Motor neuron (in vitro differentiated cells): ENCODE results near the gene USP5. TPM values are rescaled to one million over a fixed set of nuclear protein-coding genes. Genes with fewer than 3 reads are reported as not detected.

ENCODE experiments used
- ATAC-seq, 8 experiments: fragments of 200-7000 bp; cut with Tn5 transposase; replicated peaks in 6 of 8; 2 replicates each; pipeline ENCODE4 v1.8.0; 2021; ENCODE audit warnings: mild to moderate bottlenecking in 8 of 8, moderate library complexity in 8 of 8
- H3K27ac ChIP-seq, 2 donors: fragments of 250-450 bp; sonication (Bioruptor Pico); 2 replicates each; pipeline ENCODE4 v1.9.0; 2021; ENCODE audit warnings: antibody characterized with exemption in 2 of 2, mild to moderate bottlenecking in 2 of 2, moderate library complexity in 1 of 2
- H3K4me1 ChIP-seq, 2 donors: fragments of 250-450 bp; sonication (Bioruptor Pico); replicated peaks in 1 of 2; 2 replicates each; pipeline ENCODE4 v1.6.1; 2021; ENCODE audit warnings: antibody characterized with exemption in 2 of 2, mild to moderate bottlenecking in 2 of 2, moderate library complexity in 1 of 2
- H3K4me3 ChIP-seq, 5 donors: fragments of 250-450 bp; sonication (Bioruptor Pico); 2 replicates each; pipeline ENCODE4 v1.9.0; 2021; ENCODE audit warnings: antibody characterized with exemption in 5 of 5, mild to moderate bottlenecking in 5 of 5, moderate library complexity in 4 of 5
- WGBS, 10 experiments: fragments of 450-650 bp; shearing (Covaris generic); methylation state at CpG; one replicate each; pipeline ENCODE4 v1.0.0; 2022; 5-methylcytosine and 5-hydroxymethylcytosine counted together
- in situ Hi-C, 9 experiments: fragments of 400-800 bp; cut with MboI; loops; one replicate each; pipeline ENCODE4 v1.15.0; 2021; ENCODE audit warnings: low sequenced_read_pairs in 9 of 9, low pct_unique_long_range_greater_than_20kb in 2 of 9; ENCODE audit not compliant: unreplicated experiment in 9 of 9
- total RNA-seq, 8 experiments: library from RNA; unstranded; fragments of 300-600 nt; gene quantifications; 2 replicates each; pipeline versions ENCODE4 v1.2.3 to v1.2.4, GENCODE V29; 2022

USP5 gene
- total RNA-seq, 8 experiments from 2014 or later, result 52.3 to 122 (median 75.2) TPM

- in situ Hi-C loops, result loop anchor here in 1 of 9 experiments (25.0 kb wide), 1 partner anchor 91 kb away; no protein-coding TSS in a partner anchor
- peak; percentile 4 to 34 (median 14) for ATAC-seq
- Histone ChIP-seq H3K4me3 (peak within 1 kb of the TSS; percentile 76 to 99 (median 91)), H3K4me1 (peaks cover 31 to 46% of the 10 kb centered on the region in 2 donors), H3K27ac (peak within 1 kb of the TSS; percentile 89 to 95)
- WGBS, 10 experiments, result 0% methylated on average over 1 to 9 of the region's 60 CpGs; no CpG with 5 or more reads in 8 of the 10 experiments
Measured at GRCh38 chr12:6827982-6828780, 23.8 kb upstream of the USP5 start, which contains the start of gene P3H3. TSS of gene P3H3 (plus strand) at chr12:6828407. CDS start at chr12:6828441, 34 bp downstream.

GRCh38 chr12:6828781-6829535 lies 23.0 kb upstream of the USP5 start:
- peaks cover 27 to 38% of the 10 kb centered on the region in 2 donors for H3K4me1 ChIP-seq

GRCh38 chr12:6829536-6830220 lies 22.3 kb upstream of the USP5 start:
- in situ Hi-C loops, result loop anchor here in 1 of 9 experiments (25.0 kb wide), 1 partner anchor 92 kb away; no protein-coding TSS in a partner anchor
- 0 to 100% (median 14%) methylated on average over 1 to 6 of the region's 19 CpGs; no CpG with 5 or more reads in 7 of the 10 experiments for WGBS, 10 experiments
- ATAC-seq, result peak; percentile 12 to 40 (median 27)
- Histone ChIP-seq H3K4me1 (peaks cover 26 to 31% of the 10 kb centered on the region in 2 donors), H3K4me3 (peak overlapping the region; percentile 76 to 99 (median 91)), H3K27ac (peak overlapping the region; percentile 89 to 95)

More at GRCh38 chr12:6828781-6829535, 23.0 kb upstream of the USP5 start:
- peak overlapping the region; percentile 89 to 95 for H3K27ac ChIP-seq
- in situ Hi-C loops, result loop anchor here in 1 of 9 experiments (25.0 kb wide), 1 partner anchor 92 kb away; no protein-coding TSS in a partner anchor
- 0% methylated on average over 5 to 10 of the region's 71 CpGs; no CpG with 5 or more reads in 8 of the 10 experiments for WGBS, 10 experiments
- H3K4me3 ChIP-seq, result peak overlapping the region; percentile 76 to 99 (median 91)
- peak; percentile 24 to 56 (median 40) for ATAC-seq

GRCh38 chr12:6830286-6830890 lies 21.6 kb upstream of the USP5 start:
- Histone ChIP-seq H3K4me1 (peaks cover 19 to 24% of the 10 kb centered on the region in 2 donors), H3K4me3 (peak overlapping the region in 4 of 5 donors; percentile 80 to 99 (median 94)), H3K27ac (no peak overlapping the region)
- in situ Hi-C loops, result loop anchor here in 1 of 9 experiments (25.0 kb wide), 1 partner anchor 93 kb away; no protein-coding TSS in a partner anchor
- ATAC-seq, result no peak
- 100% methylated on average over 1 to 2 of the region's 11 CpGs; no CpG with 5 or more reads in 8 of the 10 experiments for WGBS, 10 experiments

GRCh38 chr12:6830999-6831398 lies 21.0 kb upstream of the USP5 start:
- Histone ChIP-seq H3K27ac (no peak overlapping the region), H3K4me3 (no peak overlapping the region), H3K4me1 (peaks cover 18% of the 10 kb centered on the region in 2 donors)
- 40 to 100% (median 70%) methylated on average over 1 to 5 of the region's 6 CpGs; no CpG with 5 or more reads in 5 of the 10 experiments for WGBS, 10 experiments
- in situ Hi-C loops, result loop anchor here in 1 of 9 experiments (25.0 kb wide), 1 partner anchor 94 kb away; no protein-coding TSS in a partner anchor
- no peak for ATAC-seq

- H3K27ac ChIP-seq, result no peak overlapping the region
- WGBS, 10 experiments, result 70 to 100% (median 90%) methylated on average over 1 to 6 of the region's 12 CpGs; no CpG with 5 or more reads in 4 of the 10 experiments
- peaks cover 17 to 18% of the 10 kb centered on the region in 2 donors for H3K4me1 ChIP-seq
- ATAC-seq, result no peak
- H3K4me3 ChIP-seq, result no peak overlapping the region
- in situ Hi-C loops, result loop anchor here in 1 of 9 experiments (25.0 kb wide), 1 partner anchor 94 kb away; no protein-coding TSS in a partner anchor
Measured at GRCh38 chr12:6831450-6831995, 20.4 kb upstream of the USP5 start.

- 91 to 100% (median 98%) methylated on average over 3 to 4 of the region's 4 CpGs; no CpG with 5 or more reads in 4 of the 10 experiments for WGBS, 10 experiments
- in situ Hi-C loops, result loop anchor here in 1 of 9 experiments (25.0 kb wide), 1 partner anchor 95 kb away; no protein-coding TSS in a partner anchor
- Histone ChIP-seq H3K4me1 (peaks cover 11 to 12% of the 10 kb centered on the region in 2 donors), H3K4me3 (no peak overlapping the region), H3K27ac (no peak overlapping the region)
- no peak for ATAC-seq
Measured at GRCh38 chr12:6832125-6832524, 19.8 kb upstream of the USP5 start.

GRCh38 chr12:6833189-6833890 lies 18.6 kb upstream of the USP5 start:
- Histone ChIP-seq H3K4me1 (peaks cover 9% of the 10 kb centered on the region in 2 donors), H3K27ac (no peak overlapping the region), H3K4me3 (no peak overlapping the region)
- 60 to 100% (median 93%) methylated on average over 1 to 5 of the region's 6 CpGs; no CpG with 5 or more reads in 1 of the 10 experiments for WGBS, 10 experiments
- in situ Hi-C loops, result loop anchor here in 1 of 9 experiments (25.0 kb wide), 1 partner anchor 96 kb away; no protein-coding TSS in a partner anchor
- no peak for ATAC-seq

GRCh38 chr12:6834254-6834653 lies 17.7 kb upstream of the USP5 start:
- no peak for ATAC-seq
- H3K27ac ChIP-seq, result no peak overlapping the region
- in situ Hi-C loops, result loop anchor here in 1 of 9 experiments (25.0 kb wide), 1 partner anchor 97 kb away; no protein-coding TSS in a partner anchor
- 33 to 100% (median 94%) methylated on average over 1 of the region's 1 CpG; no CpG with 5 or more reads in 6 of the 10 experiments for WGBS, 10 experiments
- peaks cover 13 to 14% of the 10 kb centered on the region in 2 donors for H3K4me1 ChIP-seq
- H3K4me3 ChIP-seq, result no peak overlapping the region

GRCh38 chr12:6834873-6835272 lies 17.1 kb upstream of the USP5 start:
- no peak overlapping the region for H3K27ac ChIP-seq
- H3K4me3 ChIP-seq, result no peak overlapping the region
- H3K4me1 ChIP-seq, result peaks cover 19% of the 10 kb centered on the region in 2 donors
- in situ Hi-C loops, result loop anchor here in 1 of 9 experiments (25.0 kb wide), 1 partner anchor 98 kb away; no protein-coding TSS in a partner anchor
- ATAC-seq, result no peak
- 74 to 100% (median 86%) methylated on average over 1 to 5 of the region's 5 CpGs; no CpG with 5 or more reads in 3 of the 10 experiments for WGBS, 10 experiments

GRCh38 chr12:6836851-6837250 lies 15.1 kb upstream of the USP5 start:
- WGBS, 10 experiments, result 40 to 100% (median 87%) methylated on average over 1 to 3 of the region's 16 CpGs; no CpG with 5 or more reads in 7 of the 10 experiments
- H3K4me3 ChIP-seq, result no peak overlapping the region
- H3K27ac ChIP-seq, result no peak overlapping the region
- H3K4me1 ChIP-seq, result peaks cover 20 to 28% of the 10 kb centered on the region in 2 donors
- no peak for ATAC-seq
- in situ Hi-C loops, result loop anchor here in 1 of 9 experiments (25.0 kb wide), 1 partner anchor 100 kb away; no protein-coding TSS in a partner anchor
